ENCODE results near the gene TMEM8B. TPM values are rescaled to one million over a fixed set of nuclear protein-coding genes. Genes with fewer than 3 reads are reported as not detected.

The TMEM8B gene
- total and polyA plus RNA-seq, 10 of the 15 experiments (the other 5 are each of a cell fraction or from before 2014, with no cell fraction given), result 0.19 to 7.6 (median 2.5) TPM

- no peaks in the 10 kb centered on the region for H3K79me2 ChIP-seq (ENCODE audit: control insufficient read depth, insufficient read depth, low read length)
- DNase-seq (ENCODE audit: low read depth, low spot score) (no peak), ATAC-seq (no peak), FAIRE-seq (no peak)
- no peaks in the 10 kb centered on the region for H3K27me3 ChIP-seq (replicated peaks in 1 of 2; ENCODE audit: control insufficient read depth in 2 of 2, insufficient read depth in 2 of 2, low read length in 1 of 2)
- H4K20me1 ChIP-seq (ENCODE audit: control insufficient read depth, insufficient read depth), result no peaks in the 10 kb centered on the region
- WGBS (ENCODE audit: insufficient coverage, insufficient replicate concordance, low lambda C conversion rate, missing lambda C conversion rate), result 100% methylated on average over 1 of the region's 1 CpG
- H3K4me3 ChIP-seq, result no peak overlapping the region
- in situ Hi-C loops (cut with MboI), result no loop called here
- no peaks in the 10 kb centered on the region for H3K9me3 ChIP-seq (replicated peaks; ENCODE audit: control insufficient read depth, insufficient read depth, low read length)
- H2AFZ ChIP-seq (ENCODE audit: control insufficient read depth, low read depth, low read length), result no peak overlapping the region
- intact Hi-C loops (cut with micrococcal nuclease; ENCODE audit: unreplicated experiment), result no loop called here
- no peak for TF ChIP-seq NFYA (IDR thresholded peaks at IDR 0.05; ENCODE audit: borderline replicate concordance, low read depth, low read length)
- no peak for TF ChIP-seq NKRF (conservative IDR thresholded peaks at IDR 0.05)
- no peak for TF ChIP-seq SPI1 (IDR thresholded peaks at IDR 0.05; ENCODE audit: borderline replicate concordance, insufficient read depth, low read depth, low read length)
- no peak for TF ChIP-seq POU2F2 (IDR thresholded peaks at IDR 0.05; ENCODE audit: borderline replicate concordance, low read depth, low read length)
- TF ChIP-seq MEF2B (IDR thresholded peaks at IDR 0.05; ENCODE audit: partially characterized antibody, poor library complexity, severe bottlenecking), result no peak
- no peak for TF ChIP-seq DPF2 (IDR thresholded peaks at IDR 0.05)
- no peak for TF ChIP-seq MXI1 (IDR thresholded peaks at IDR 0.05; ENCODE audit: low read depth, low read length)
- TF ChIP-seq SREBF2 (IDR thresholded peaks at IDR 0.05; ENCODE audit: low read length), result no peak
- no peak for TF ChIP-seq SMC3 (IDR thresholded peaks at IDR 0.05; ENCODE audit: borderline replicate concordance, low read length)
- TF ChIP-seq PAX8 (IDR thresholded peaks at IDR 0.05), result no peak
- no peak for TF ChIP-seq STAT3 (IDR thresholded peaks at IDR 0.05; ENCODE audit: low read depth, low read length)
- no peak for TF ChIP-seq HDAC2 (IDR thresholded peaks at IDR 0.05)
- TF ChIP-seq FOXM1 (IDR thresholded peaks at IDR 0.05; ENCODE audit: low read depth, low read length), result no peak
- TF ChIP-seq PRDM15 (CRISPR knock-in tag; IDR thresholded peaks at IDR 0.05), result no peak
- no peak for TF ChIP-seq LARP7 (IDR thresholded peaks at IDR 0.05)
- no peak overlapping the region for H3K4me2 ChIP-seq (ENCODE audit: control insufficient read depth, insufficient read depth)
- CTCF ChIA-PET, result interaction anchor here (1.0 to 2.0 kb wide), 4 partner anchors 10 to 66 kb away, joined by 3 to 15 read pairs (median 4); no protein-coding TSS in a partner anchor
- no TSS peak for BruUV-seq (replicated peaks)
- no peak overlapping the region for H3K27ac ChIP-seq (ENCODE audit: control insufficient read depth, insufficient read depth)
- H3K4me1 ChIP-seq (ENCODE audit: control insufficient read depth, insufficient read depth, low read length), result no peaks in the 10 kb centered on the region
- POLR2A ChIA-PET, result no interaction called here
- H3K9ac ChIP-seq (ENCODE audit: control insufficient read depth, insufficient read depth, low read length), result no peak overlapping the region
- H3K36me3 ChIP-seq (ENCODE audit: control insufficient read depth in 2 of 2, insufficient read depth in 2 of 2, low read length in 1 of 2), result no peaks in the 10 kb centered on the region
- SMC1A ChIA-PET (ENCODE audit: uncharacterized antibody, unreplicated experiment), result interaction anchor here (1.2 kb wide), 1 partner anchor 53 kb away, joined by 3 read pairs; no protein-coding TSS in a partner anchor
- RAD21 ChIA-PET (ENCODE audit: unreplicated experiment), result interaction anchor here (1.6 kb wide), 1 partner anchor 10 kb away, joined by 4 read pairs; no protein-coding TSS in a partner anchor
Observed at GRCh38 chr9:35892051-35892450, 63.0 kb downstream of the TMEM8B start.

Data from GM12878 (cell line).